HepG2 (cell line): ENCODE data around the gene TPCN2. TPM values are rescaled to one million over a fixed set of nuclear protein-coding genes. Genes with fewer than 3 reads are reported as not detected.

Experiments
- ATAC-seq: fragments of 200-7000 bp; cut with Tn5 transposase; 3 replicates; pipeline ENCODE4 v1.9.1; 2020; ENCODE audit warnings: mild to moderate bottlenecking, moderate library complexity
- BruUV-seq: library from RNA; stranded (reverse); fragments of 400-500 nt; replicated peaks from 2 replicates; lab custom pipeline; 2021; lab: Mats Ljungman, UMichigan
- CTCF ChIA-PET: fragments of 300-600 bp; formaldehyde crosslinking; extraction: SDS; loops from one replicate; lab custom pipeline; 2021; ENCODE audit warnings: low total read pairs, inconsistent platforms, low intra/inter-chr PET ratio; lab: Yijun Ruan, JAX
- POLR2A ChIA-PET: fragments of 350-600 bp; sonication (Branson Sonifier 250); formaldehyde crosslinking; loops from one replicate; lab custom pipeline; 2020; ENCODE audit warnings: antibody characterized with exemption, inconsistent platforms; lab: Yijun Ruan, JAX
- DNase-seq: peaks from one replicate; pipeline ENCODE4 v3.0.0-alpha.2; 2015; ENCODE audit warnings: low spot score
- FAIRE-seq: peaks from 3 replicates; lab custom pipeline; 2011; peaks lifted over from hg19 to GRCh38; lab: Jason Lieb, UNC
- H2AFZ ChIP-seq: one replicate; pipeline ENCODE4 v1.6.1; 2011; ENCODE audit warnings: low read length, inconsistent platforms
- H3K27ac ChIP-seq: fragments of 300-600 bp; 3 replicates; pipeline ENCODE4 v1.8.0; 2011; ENCODE audit warnings: mixed run types, mild to moderate bottlenecking, mixed read lengths, low read length, inconsistent platforms; ENCODE audit not compliant: insufficient read depth; ENCODE audit errors: extremely low read length
- H3K27me3 ChIP-seq, 2 experiments: fragments of 200-600 bp in 1 of 2; 2 replicates in 1 of 2; 3 replicates in 1 of 2; pipeline versions ENCODE4 v1.6.0 to v1.8.0; 2011; ENCODE audit warnings: low read length in 2 of 2, mild to moderate bottlenecking in 2 of 2, moderate library complexity in 2 of 2, inconsistent platforms in 1 of 2; ENCODE audit not compliant: insufficient read depth in 2 of 2, control insufficient read depth in 1 of 2
- H3K36me3 ChIP-seq, 2 experiments: fragments of 200-600 bp in 1 of 2; replicated peaks in 1 of 2; 2 replicates in 1 of 2; 3 replicates in 1 of 2; pipeline versions ENCODE4 v1.5.1 to v1.8.0; 2011; ENCODE audit warnings: low read length in 2 of 2, inconsistent platforms in 1 of 2; ENCODE audit not compliant: insufficient read depth in 2 of 2, control insufficient read depth in 1 of 2
- H3K4me1 ChIP-seq: 2 replicates; pipeline ENCODE4 v1.5.1; 2012; ENCODE audit warnings: low read length, inconsistent platforms; ENCODE audit not compliant: insufficient read depth
- H3K4me2 ChIP-seq: 2 replicates; pipeline ENCODE4 v1.6.0; 2011; ENCODE audit warnings: low read depth, low read length, inconsistent platforms
- H3K4me3 ChIP-seq, 3 experiments: fragments of 200-600 bp in 1 of 3; sonication (generic), shearing (Covaris generic) in 1 of 3; replicated peaks in 1 of 3; 2 replicates each; pipeline ENCODE4 v1.5.1; 2011 to 2016; ENCODE audit warnings: low read length in 3 of 3, inconsistent platforms in 2 of 3, low read depth in 2 of 3, mild to moderate bottlenecking in 2 of 3, control low read depth in 1 of 3, mixed read lengths in 1 of 3; ENCODE audit not compliant: insufficient read depth in 1 of 3
- H3K79me2 ChIP-seq: one replicate; pipeline ENCODE4 v1.6.1; 2011; ENCODE audit warnings: low read length, inconsistent platforms; ENCODE audit not compliant: insufficient read depth
- H3K9ac ChIP-seq: 2 replicates; pipeline ENCODE4 v1.6.0; 2011; ENCODE audit warnings: mild to moderate bottlenecking, low read depth, low read length, inconsistent platforms; ENCODE audit not compliant: insufficient read depth
- H3K9me3 ChIP-seq: 2 replicates; pipeline ENCODE4 v1.5.1; 2012; ENCODE audit warnings: mild to moderate bottlenecking, low read length
- H4K20me1 ChIP-seq: 2 replicates; pipeline ENCODE4 v1.6.0; 2011; ENCODE audit warnings: inconsistent platforms, mild to moderate bottlenecking, low read length, moderate library complexity; ENCODE audit not compliant: insufficient read depth
- GMEB2 ChIP-seq: IDR thresholded peaks from 2 replicates; pipeline ENCODE4 v1.6.1; 2016; ENCODE audit warnings: missing biosample characterization, missing genetic modification reagents, low read depth
- GRHL1 ChIP-seq: sonication (generic); formaldehyde crosslinking; conservative IDR thresholded peaks from 2 replicates; pipeline ENCODE4 v1.8.0; 2022; ENCODE audit warnings: missing genetic modification reagents
- HES4 ChIP-seq: sonication (generic); formaldehyde crosslinking; IDR thresholded peaks from 2 replicates; pipeline ENCODE4 v1.9.0; 2021; ENCODE audit warnings: mild to moderate bottlenecking, missing genetic modification reagents, borderline replicate concordance
- PHB2 ChIP-seq: fragments of 450-650 bp; IDR thresholded peaks from 2 replicates; pipeline ENCODE4 v1.6.1; 2018; ENCODE audit not compliant: partially characterized antibody
- SALL2 ChIP-seq: sonication (generic); formaldehyde crosslinking; IDR thresholded peaks from 2 replicates; pipeline ENCODE4 v1.8.1; 2023; ENCODE audit warnings: mild to moderate bottlenecking, missing genetic modification reagents, inconsistent platforms
- SNAI1 ChIP-seq: sonication (generic); formaldehyde crosslinking; IDR thresholded peaks from 2 replicates; pipeline ENCODE4 v1.5.0; 2020; ENCODE audit warnings: mild to moderate bottlenecking, missing genetic modification reagents, borderline replicate concordance
- TARDBP ChIP-seq: sonication (generic); formaldehyde crosslinking; IDR thresholded peaks from 2 replicates; pipeline ENCODE4 v1.8.0; 2022; ENCODE audit warnings: mild to moderate bottlenecking, missing genetic modification reagents
- YEATS4 ChIP-seq: sonication (generic); formaldehyde crosslinking; IDR thresholded peaks from 2 replicates; pipeline ENCODE4 v1.4.0; 2020; ENCODE audit warnings: missing genetic modification reagents, borderline replicate concordance
- ZFP62 ChIP-seq: sonication (generic); formaldehyde crosslinking; IDR thresholded peaks from 2 replicates; pipeline ENCODE4 v1.4.0; 2020; ENCODE audit warnings: missing genetic modification reagents
- ZNF547 ChIP-seq: sonication (generic); formaldehyde crosslinking; IDR thresholded peaks from 2 replicates; pipeline ENCODE4 v1.5.1; 2020; ENCODE audit warnings: mild to moderate bottlenecking, missing genetic modification reagents
- ZNF775 ChIP-seq: sonication (generic); formaldehyde crosslinking; IDR thresholded peaks from 2 replicates; pipeline ENCODE4 v1.4.0; 2020; ENCODE audit warnings: missing genetic modification reagents, mild to moderate bottlenecking, moderate library complexity, borderline replicate concordance
- WGBS: methylation state at CpG from one replicate; pipeline ENCODE4 v1.1.6; 2017; ENCODE audit warnings: low lambda C conversion rate; 5-methylcytosine and 5-hydroxymethylcytosine counted together
- in situ Hi-C: cut with HindIII; loops from 2 replicates; pipeline ENCODE4 v1.10.0; 2017; ENCODE audit warnings: low pct_unique_long_range_greater_than_20kb; ENCODE audit not compliant: extremely low pct_ligation_motif_present
- intact Hi-C: fragments of 100-400 bp; cut with micrococcal nuclease; formaldehyde crosslinking; loops from one replicate; pipeline ENCODE4 v1.10.0; 2022; ENCODE audit not compliant: unreplicated experiment
- polyA plus RNA-seq, 8 experiments: library from polyadenylated mRNA; depleted of rRNA in 3 of 8; stranded (reverse) in 7 of 8; unstranded in 1 of 8; fragments of >200 nt; fragmentation: Illumina TruSeq in 4 of 8; extraction: Trizol in 4 of 8; gene quantifications; 2 replicates each; pipeline versions ENCODE4 v1.2.1 to v1.2.3, GENCODE V29; 2011 to 2016; ENCODE audit warnings: low read depth in 4 of 8, missing spikeins in 1 of 8, mixed read lengths in 1 of 8; ENCODE audit not compliant: insufficient read depth in 1 of 8
- total RNA-seq, 5 experiments: library from RNA; depleted of rRNA; stranded (reverse); fragments of >200 nt; fragmentation: Illumina TruSeq; extraction: Trizol; gene quantifications; 2 replicates each; pipeline ENCODE4 v1.2.3, GENCODE V29; 2016; ENCODE audit warnings: low read depth in 1 of 5
- TF ChIP-seq, protein P1 (sequence below): sonication (generic); formaldehyde crosslinking; IDR thresholded peaks from 2 replicates; pipeline ENCODE4 v1.5.0; 2020; ENCODE audit warnings: mild to moderate bottlenecking, missing genetic modification reagents
- TF ChIP-seq, protein P2 (sequence below): sonication (generic); formaldehyde crosslinking; IDR thresholded peaks from 2 replicates; pipeline ENCODE4 v1.4.0; 2020; ENCODE audit warnings: missing genetic modification reagents, borderline replicate concordance

Gene TPCN2
- total and polyA plus RNA-seq, 2 of the 13 experiments (the other 11 are each of a cell fraction or from before 2014, with no cell fraction given) = 5.6 to 5.9 TPM

DNA sequence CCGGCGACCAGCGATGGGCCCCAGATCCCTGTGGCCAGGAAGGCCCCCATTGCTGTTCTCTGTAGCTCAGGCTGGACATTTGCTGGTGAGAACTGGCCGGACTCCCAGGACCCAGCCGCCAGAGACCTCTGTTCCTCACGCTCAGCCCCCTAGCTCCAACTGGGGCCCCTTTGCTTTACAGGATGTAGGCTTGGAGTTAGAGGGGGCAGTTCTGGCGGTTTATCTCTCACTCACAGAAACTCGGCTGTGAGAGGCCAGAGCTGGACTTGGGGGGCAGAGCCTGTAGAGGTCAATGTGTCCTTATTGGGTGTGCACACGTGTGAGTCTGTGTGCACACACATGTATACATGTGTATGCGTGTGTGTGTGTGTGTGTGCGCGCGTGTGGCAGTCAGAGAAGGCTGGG lies 107.5 kb downstream of the TPCN2 start:
- FAIRE-seq (no peak), ATAC-seq (no peak), DNase-seq (no peak)
- POLR2A ChIA-PET = interaction anchor here (1.1 to 2.2 kb wide), 6 partner anchors 11 to 502 kb away, joined by 4 to 8 read pairs (median 5); no protein-coding TSS in a partner anchor
- CTCF ChIA-PET = no interaction called here
- Histone ChIP-seq H3K27ac (no peak overlapping the region), H4K20me1 (no peaks in the 10 kb centered on the region), H3K27me3 (no peaks in the 10 kb centered on the region), H3K4me2 (peak overlapping the region; percentile 88), H3K9ac (0 out of 2 replicates have a peak overlapping the region, but pooled peaks have one; percentile 68), H3K9me3 (no peaks in the 10 kb centered on the region), H3K4me1 (peaks cover 67% of the 10 kb centered on the region), H2AFZ (no peak overlapping the region), H3K79me2 (no peaks in the 10 kb centered on the region), H3K4me3 (no peak overlapping the region; a peak in 1 of 6 replicates), H3K36me3 (no peaks in the 10 kb centered on the region)
- WGBS = 44% methylated on average over 9 of the region's 13 CpGs
- intact Hi-C loops = no loop called here
- in situ Hi-C loops = no loop called here
- no TSS peak for BruUV-seq
- TF ChIP-seq SNAI1 (no peak), HES4 (CRISPR knock-in tag) (no peak), GRHL1 (no peak), PHB2 (no peak), TARDBP (CRISPR knock-in tag) (no peak), ZNF775 (CRISPR knock-in tag) (no peak), ZNF547 (no peak), GMEB2 (CRISPR knock-in tag) (no peak), ZFP62 (CRISPR knock-in tag) (no peak), SALL2 (CRISPR knock-in tag) (no peak), YEATS4 (0 out of 2 replicates have a peak, but pooled peaks have one; percentile 4)
- TF ChIP-seq, protein P1, sequence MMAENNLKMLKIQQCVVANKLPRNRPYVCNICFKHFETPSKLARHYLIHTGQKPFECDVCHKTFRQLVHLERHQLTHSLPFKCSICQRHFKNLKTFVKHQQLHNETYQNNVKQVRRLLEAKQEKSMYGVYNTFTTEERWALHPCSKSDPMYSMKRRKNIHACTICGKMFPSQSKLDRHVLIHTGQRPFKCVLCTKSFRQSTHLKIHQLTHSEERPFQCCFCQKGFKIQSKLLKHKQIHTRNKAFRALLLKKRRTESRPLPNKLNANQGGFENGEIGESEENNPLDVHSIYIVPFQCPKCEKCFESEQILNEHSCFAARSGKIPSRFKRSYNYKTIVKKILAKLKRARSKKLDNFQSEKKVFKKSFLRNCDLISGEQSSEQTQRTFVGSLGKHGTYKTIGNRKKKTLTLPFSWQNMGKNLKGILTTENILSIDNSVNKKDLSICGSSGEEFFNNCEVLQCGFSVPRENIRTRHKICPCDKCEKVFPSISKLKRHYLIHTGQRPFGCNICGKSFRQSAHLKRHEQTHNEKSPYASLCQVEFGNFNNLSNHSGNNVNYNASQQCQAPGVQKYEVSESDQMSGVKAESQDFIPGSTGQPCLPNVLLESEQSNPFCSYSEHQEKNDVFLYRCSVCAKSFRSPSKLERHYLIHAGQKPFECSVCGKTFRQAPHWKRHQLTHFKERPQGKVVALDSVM (CRISPR knock-in tag) = no peak
- TF ChIP-seq, protein P2, sequence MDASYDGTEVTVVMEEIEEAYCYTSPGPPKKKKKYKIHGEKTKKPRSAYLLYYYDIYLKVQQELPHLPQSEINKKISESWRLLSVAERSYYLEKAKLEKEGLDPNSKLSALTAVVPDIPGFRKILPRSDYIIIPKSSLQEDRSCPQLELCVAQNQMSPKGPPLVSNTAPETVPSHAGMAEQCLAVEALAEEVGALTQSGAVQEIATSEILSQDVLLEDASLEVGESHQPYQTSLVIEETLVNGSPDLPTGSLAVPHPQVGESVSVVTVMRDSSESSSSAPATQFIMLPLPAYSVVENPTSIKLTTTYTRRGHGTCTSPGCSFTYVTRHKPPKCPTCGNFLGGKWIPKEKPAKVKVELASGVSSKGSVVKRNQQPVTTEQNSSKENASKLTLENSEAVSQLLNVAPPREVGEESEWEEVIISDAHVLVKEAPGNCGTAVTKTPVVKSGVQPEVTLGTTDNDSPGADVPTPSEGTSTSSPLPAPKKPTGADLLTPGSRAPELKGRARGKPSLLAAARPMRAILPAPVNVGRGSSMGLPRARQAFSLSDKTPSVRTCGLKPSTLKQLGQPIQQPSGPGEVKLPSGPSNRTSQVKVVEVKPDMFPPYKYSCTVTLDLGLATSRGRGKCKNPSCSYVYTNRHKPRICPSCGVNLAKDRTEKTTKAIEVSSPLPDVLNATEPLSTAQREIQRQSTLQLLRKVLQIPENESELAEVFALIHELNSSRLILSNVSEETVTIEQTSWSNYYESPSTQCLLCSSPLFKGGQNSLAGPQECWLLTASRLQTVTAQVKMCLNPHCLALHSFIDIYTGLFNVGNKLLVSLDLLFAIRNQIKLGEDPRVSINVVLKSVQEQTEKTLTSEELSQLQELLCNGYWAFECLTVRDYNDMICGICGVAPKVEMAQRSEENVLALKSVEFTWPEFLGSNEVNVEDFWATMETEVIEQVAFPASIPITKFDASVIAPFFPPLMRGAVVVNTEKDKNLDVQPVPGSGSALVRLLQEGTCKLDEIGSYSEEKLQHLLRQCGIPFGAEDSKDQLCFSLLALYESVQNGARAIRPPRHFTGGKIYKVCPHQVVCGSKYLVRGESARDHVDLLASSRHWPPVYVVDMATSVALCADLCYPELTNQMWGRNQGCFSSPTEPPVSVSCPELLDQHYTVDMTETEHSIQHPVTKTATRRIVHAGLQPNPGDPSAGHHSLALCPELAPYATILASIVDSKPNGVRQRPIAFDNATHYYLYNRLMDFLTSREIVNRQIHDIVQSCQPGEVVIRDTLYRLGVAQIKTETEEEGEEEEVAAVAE (CRISPR knock-in tag) = no peak
